ENCODE measurements around the gene DDX4.

GRCh38 chr5:55820488-55820887 lies 82.6 kb downstream of the DDX4 start:
- TF ChIP-seq CTCF (IDR thresholded peaks at IDR 0.05) (no peak), POLR2AphosphoS5 (IDR thresholded peaks at IDR 0.05) (no peak), POLR2A (IDR thresholded peaks at IDR 0.05) (no peak), EP300 (IDR thresholded peaks at IDR 0.05) (no peak)

Measured in upper lobe of left lung (tissue), 4 donors.